HUES6 (cell line): ENCODE results near the gene SNX17.
"Not testable (repeated sequence)": the region's sequence is repeated elsewhere in the genome, so short reads cannot be mapped to it uniquely, and the experiment has no call there.

ENCODE experiments used
- H3K27ac ChIP-seq: 2 replicates; pipeline ENCODE4 v1.7.0; 2013; ENCODE audit warnings: low read depth, mild to moderate bottlenecking, low read length, inconsistent platforms
- H3K27me3 ChIP-seq: 2 replicates; pipeline ENCODE4 v1.6.1; 2013; ENCODE audit warnings: low read length; ENCODE audit not compliant: control insufficient read depth, insufficient read depth
- H3K36me3 ChIP-seq: 2 replicates; pipeline ENCODE4 v1.6.1; 2013; ENCODE audit warnings: low read length; ENCODE audit not compliant: control insufficient read depth, insufficient read depth
- H3K4me1 ChIP-seq: 2 replicates; pipeline ENCODE4 v1.6.1; 2013; ENCODE audit warnings: low read length; ENCODE audit not compliant: control insufficient read depth, insufficient read depth
- H3K4me3 ChIP-seq: 2 replicates; pipeline ENCODE4 v1.5.1; 2013; ENCODE audit warnings: low read depth, low read length
- H3K9ac ChIP-seq: one replicate; pipeline ENCODE4 v1.6.1; 2013; ENCODE audit warnings: mild to moderate bottlenecking, low read length
- H3K9me3 ChIP-seq: 2 replicates; pipeline ENCODE4 v1.6.1; 2013; ENCODE audit warnings: low read depth, low read length; ENCODE audit not compliant: control insufficient read depth, insufficient read depth

Gene SNX17

DNA sequence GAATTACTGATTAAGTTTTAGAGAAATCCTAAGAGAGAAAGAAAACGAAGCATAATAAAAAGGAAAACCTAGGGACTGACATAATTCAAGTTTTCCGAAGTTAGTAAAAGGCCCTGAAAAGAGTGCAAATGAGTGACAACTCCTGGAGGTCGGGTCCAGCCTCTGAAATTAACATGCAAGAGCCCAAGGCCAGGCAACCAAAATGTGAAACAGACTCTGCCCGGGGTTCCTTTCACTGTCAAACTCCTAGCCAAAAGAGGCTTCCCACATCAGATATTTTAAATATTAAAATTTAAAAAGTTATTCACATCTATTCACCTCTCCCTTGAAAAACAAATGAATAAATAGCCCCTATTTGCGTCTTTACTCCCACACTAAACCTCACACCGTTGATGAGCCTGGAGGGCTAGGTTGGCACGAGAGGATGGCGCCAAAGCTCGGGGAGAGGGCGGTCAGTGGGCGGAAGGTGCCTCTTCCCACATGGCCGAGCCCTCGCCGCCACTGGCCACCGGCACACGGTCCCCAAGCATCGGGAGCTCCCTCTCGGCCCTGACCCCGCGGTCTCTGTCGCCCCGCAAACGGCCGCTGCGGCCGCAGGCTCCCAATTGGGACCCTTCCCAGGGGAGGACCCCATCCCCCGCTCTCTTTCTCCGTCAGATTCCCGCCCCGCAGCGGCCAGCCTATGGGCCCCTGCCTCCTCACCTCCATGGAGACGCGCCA lies 38.3 kb downstream of the SNX17 start:
- Histone ChIP-seq H3K9ac (peak overlapping the region; percentile 93), H3K36me3 (peaks cover 15% of the 10 kb centered on the region; the same call in 1 of the 2 replicates), H3K4me1 (peaks cover 5% of the 10 kb centered on the region; the same call in 1 of the 2 replicates), H3K27ac (peak overlapping the region; percentile 88), H3K27me3 (no peaks in the 10 kb centered on the region), H3K9me3 (no peaks in the 10 kb centered on the region), H3K4me3 (peak overlapping the region; percentile 96)

DNA sequence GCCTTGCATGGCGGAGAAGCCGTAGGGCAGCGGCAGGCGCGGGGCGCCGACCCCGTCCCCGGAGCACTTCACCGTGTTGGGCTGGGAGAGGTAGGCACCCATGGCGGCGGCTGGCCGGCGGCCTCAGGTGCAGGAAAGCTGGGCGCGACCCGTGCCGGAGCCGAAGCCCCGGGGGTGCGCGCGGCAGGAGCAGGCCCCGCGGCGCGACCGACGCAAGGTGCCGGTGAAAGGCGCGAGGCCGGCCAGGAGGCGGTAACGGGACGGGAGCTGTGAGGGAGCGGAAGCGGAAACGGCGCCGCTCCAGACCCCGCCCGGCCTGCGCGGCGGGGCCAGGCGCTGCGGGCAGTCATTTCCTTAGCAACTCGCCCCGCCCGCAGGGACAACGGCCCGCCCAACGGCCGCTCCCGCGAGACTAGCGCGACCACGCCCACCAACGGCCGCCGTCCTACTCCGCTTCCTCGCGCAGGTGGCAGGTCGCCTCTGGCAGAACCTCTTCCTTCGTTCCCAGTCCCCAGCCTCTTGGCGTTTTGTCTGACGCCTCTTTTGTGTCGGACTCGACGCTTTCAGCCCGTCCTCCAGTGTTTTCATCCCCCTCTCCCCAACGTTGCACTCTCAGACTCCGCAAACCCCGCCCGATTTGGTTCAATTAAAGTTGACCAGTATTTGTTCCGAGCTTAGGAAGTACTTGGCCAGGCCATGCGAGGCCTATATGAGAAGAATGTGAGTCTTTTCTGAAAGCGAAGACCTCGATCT lies 39.1 kb downstream of the SNX17 start, which contains the start of gene PPM1G:
Gene PPM1G (minus strand): TSS at position 271 of the 753 bp plus-strand sequence. CDS start 169 bp downstream, at position 102.
- Histone ChIP-seq H3K9ac (peak within 1 kb of the TSS; percentile 93), H3K4me3 (peak within 1 kb of the TSS; percentile 96), H3K4me1 (peaks cover 5% of the 10 kb centered on the region; the same call in 1 of the 2 replicates), H3K9me3 (no peaks in the 10 kb centered on the region), H3K27me3 (no peaks in the 10 kb centered on the region), H3K36me3 (peaks cover 15% of the 10 kb centered on the region; the same call in 1 of the 2 replicates), H3K27ac (peak within 1 kb of the TSS; percentile 88)

DNA sequence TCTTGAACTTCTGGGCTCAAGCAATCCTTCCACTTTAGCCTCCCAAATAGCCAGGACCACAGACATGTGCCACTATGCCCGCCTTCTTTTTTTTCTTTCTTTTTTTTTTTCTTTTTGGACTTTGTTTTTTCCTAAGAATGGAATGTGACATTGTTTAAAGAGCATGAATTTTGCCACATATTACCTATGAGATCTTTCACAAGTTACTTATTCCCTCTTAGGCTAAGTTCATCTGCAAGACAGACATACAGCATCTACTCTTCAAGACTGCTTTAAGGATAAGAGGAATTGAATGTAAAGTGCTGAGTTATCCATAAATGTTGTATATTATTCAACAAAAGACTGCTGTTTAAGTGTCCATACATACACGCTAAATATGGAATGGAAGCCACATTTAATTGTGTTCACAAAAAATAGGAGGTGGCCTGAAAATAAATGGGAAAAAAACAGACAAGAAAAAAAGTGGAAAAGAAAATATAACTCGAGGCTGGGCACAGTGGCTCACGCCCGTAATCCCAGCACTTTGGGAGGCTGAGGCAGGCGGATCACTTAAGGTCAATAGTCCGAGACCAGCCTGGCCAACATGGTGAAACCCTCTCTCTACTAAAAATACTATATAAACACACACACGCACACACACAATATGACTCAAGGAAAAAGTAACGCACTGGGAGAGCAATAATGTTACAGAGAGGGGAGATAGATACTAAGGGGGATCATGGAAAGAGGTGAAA lies 42.2 kb downstream of the SNX17 start:
- Histone ChIP-seq H3K9ac (no peak overlapping the region), H3K4me3 (no peak overlapping the region), H3K27ac (no peak overlapping the region), H3K36me3 (peaks cover under 1% of the 10 kb centered on the region; the same call in 1 of the 2 replicates), H3K27me3 (no peaks in the 10 kb centered on the region), H3K9me3 (no peaks in the 10 kb centered on the region), H3K4me1 (peaks cover 5% of the 10 kb centered on the region; the same call in 1 of the 2 replicates)

DNA sequence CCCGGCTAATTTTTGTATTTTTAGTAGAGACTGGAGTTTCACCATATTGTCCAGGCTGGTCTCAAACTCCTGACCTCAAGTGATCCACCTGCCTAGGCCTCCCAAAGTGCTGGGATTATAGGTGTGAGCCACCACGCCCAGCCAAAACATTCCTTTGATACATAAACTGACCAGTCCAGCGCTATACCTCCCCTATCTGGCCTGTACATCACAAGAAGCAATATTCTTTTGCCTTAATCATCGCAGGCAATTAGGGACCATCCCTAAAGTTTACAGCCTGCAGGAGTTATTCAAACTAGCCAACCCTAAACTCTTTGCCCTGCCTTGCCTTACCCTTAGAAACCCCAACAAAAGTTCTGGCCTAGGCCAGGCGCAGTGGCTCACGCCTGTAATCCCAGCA lies 45.7 kb downstream of the SNX17 start:
- no peaks in the 10 kb centered on the region for H3K9me3 ChIP-seq
- no peaks in the 10 kb centered on the region for H3K4me1 ChIP-seq
- no peak overlapping the region for H3K4me3 ChIP-seq
- H3K27ac ChIP-seq, result no peak overlapping the region
- no peaks in the 10 kb centered on the region for H3K27me3 ChIP-seq
- H3K36me3 ChIP-seq, result no peaks in the 10 kb centered on the region
- H3K9ac ChIP-seq, result no peak overlapping the region

DNA sequence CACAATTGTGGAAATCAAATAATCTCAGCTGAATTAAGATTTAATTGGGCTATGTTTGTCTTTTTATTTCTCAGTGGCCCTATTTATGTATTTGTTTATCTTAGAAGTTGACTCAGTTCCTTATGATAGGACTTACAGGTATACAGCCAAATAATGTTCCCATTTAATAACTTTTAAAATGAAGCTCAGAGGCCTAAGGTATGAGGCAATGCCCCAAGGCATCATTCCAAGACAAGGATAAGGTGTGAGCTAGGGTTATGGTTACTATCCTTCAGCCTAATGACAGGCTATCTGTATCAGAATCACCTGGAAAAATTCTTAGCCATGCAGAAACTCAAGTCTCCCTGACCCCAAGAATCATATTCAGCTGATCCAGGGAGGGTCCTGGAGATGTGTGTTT lies 50.6 kb downstream of the SNX17 start:
- Histone ChIP-seq H3K9ac (no peak overlapping the region), H3K4me1 (no peaks in the 10 kb centered on the region), H3K4me3 (no peak overlapping the region), H3K9me3 (no peaks in the 10 kb centered on the region), H3K27me3 (no peaks in the 10 kb centered on the region), H3K27ac (no peak overlapping the region), H3K36me3 (no peaks in the 10 kb centered on the region)

DNA sequence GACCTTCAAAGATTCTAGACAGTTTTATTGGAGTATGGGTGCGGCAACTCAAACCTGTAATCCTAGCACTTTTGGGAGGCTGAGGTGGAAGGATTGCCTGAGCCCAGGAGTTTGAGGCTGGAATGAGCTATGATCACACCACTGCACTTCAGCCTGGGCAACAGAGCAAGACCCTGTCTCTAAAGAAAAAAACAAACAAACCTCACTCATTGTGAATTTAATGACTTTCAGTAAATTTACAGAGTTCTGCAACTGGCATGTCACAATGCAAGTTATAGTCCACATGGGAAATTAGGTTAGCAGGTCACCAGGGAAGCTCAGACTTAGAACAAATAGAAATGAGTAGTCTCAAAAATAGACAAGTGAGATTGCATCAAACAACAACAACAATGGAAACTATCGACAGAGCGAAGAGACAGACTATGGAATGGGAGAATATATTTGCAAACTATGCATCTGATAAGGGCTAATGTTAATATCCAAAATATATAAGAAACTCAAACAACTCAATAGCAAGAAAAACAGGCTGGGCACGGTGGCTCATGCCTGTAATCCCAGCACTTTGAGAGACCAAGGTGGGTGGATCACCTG lies 51.3 kb downstream of the SNX17 start:
- Histone ChIP-seq H3K27ac (no peak overlapping the region), H3K36me3 (no peaks in the 10 kb centered on the region), H3K9ac (no peak overlapping the region), H3K4me1 (no peaks in the 10 kb centered on the region), H3K4me3 (no peak overlapping the region), H3K9me3 (no peaks in the 10 kb centered on the region), H3K27me3 (no peaks in the 10 kb centered on the region)

DNA sequence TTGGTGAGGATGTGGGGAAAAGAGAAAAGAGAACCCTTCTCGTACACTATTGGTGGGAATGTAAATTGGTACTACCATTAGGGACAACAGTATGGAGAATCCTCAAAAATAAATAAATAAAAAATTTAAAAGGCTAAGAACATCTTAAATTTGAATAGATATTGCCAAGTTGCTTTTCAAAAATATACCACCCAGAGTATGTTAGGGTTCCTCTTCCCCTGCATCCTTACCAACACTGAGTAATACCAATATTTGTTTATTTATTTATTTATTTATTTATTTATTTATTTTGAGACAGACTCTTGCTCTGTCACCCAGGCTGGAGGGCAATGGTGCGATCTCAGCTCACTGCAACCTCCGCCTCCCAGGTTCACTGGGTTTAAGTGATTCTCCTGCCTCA lies 52.5 kb downstream of the SNX17 start:
- no peak overlapping the region for H3K27ac ChIP-seq

DNA sequence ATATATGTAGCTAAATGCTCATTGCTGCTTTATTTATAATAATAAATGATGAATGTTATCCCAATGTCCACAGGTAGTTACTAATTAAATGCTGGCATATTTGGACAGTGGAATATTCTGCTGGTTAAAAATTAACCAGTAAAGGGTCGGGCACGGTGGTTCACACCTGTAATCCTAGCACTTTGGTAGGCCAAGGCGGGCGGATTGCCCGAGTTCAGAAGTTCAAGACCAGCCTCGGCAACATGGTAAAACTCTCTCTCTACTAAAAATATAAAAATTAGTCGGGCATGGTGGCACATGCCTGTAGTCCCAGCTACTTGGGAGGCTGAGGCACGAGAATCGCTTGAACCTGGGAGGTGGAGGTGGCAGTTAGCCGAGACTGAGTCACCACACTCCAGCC lies 54.6 kb downstream of the SNX17 start:
- not testable (repeated sequence) for H3K4me1 ChIP-seq, H3K4me3 ChIP-seq, H3K27me3 ChIP-seq, H3K9ac ChIP-seq, H3K9me3 ChIP-seq, H3K27ac ChIP-seq, H3K36me3 ChIP-seq

More for the DNA sequence above, 52.5 kb downstream of the SNX17 start:
- Histone ChIP-seq H3K27me3 (no peaks in the 10 kb centered on the region), H3K9ac (no peak overlapping the region), H3K9me3 (no peaks in the 10 kb centered on the region), H3K36me3 (no peaks in the 10 kb centered on the region), H3K4me1 (no peaks in the 10 kb centered on the region), H3K4me3 (no peak overlapping the region)
